Lower lobe of right lung (tissue), 2 donors: ENCODE results near the gene TC2N. TPM values are rescaled to one million over a fixed set of nuclear protein-coding genes. Genes with fewer than 3 reads are reported as not detected.
A peak's percentile ranks its signal among the peaks of the same experiment; 100 is the strongest.

Source experiments
- ATAC-seq, 2 donors: fragments of 200-7000 bp; cut with Tn5 transposase; one replicate each; pipeline ENCODE4 v1.9.1; 2020 to 2022; ENCODE audit warnings: mild to moderate bottlenecking in 2 of 2, moderate library complexity in 2 of 2
- DNase-seq: peaks from one replicate; pipeline ENCODE4 v3.0.0-alpha.2; 2020
- H3K27ac ChIP-seq: fragments of 200-600 bp; one replicate; pipeline ENCODE4 v1.8.0; 2022
- H3K27me3 ChIP-seq: fragments of 200-600 bp; one replicate; pipeline ENCODE4 v1.8.0; 2022; ENCODE audit warnings: low read depth
- H3K36me3 ChIP-seq: fragments of 200-600 bp; one replicate; pipeline ENCODE4 v1.8.0; 2022; ENCODE audit warnings: mild to moderate bottlenecking
- H3K4me1 ChIP-seq: fragments of 200-600 bp; one replicate; pipeline ENCODE4 v1.8.0; 2022
- H3K4me3 ChIP-seq: fragments of 200-600 bp; one replicate; pipeline ENCODE4 v1.8.0; 2022; ENCODE audit warnings: mild to moderate bottlenecking
- H3K9me3 ChIP-seq: fragments of 200-600 bp; one replicate; pipeline ENCODE4 v1.8.0; 2022
- CTCF ChIP-seq: fragments of 200-600 bp; IDR thresholded peaks from one replicate; pipeline ENCODE4 v1.8.0; 2022; ENCODE audit warnings: antibody characterized with exemption, mild to moderate bottlenecking
- intact Hi-C: fragments of 100-400 bp; cut with DNase I; formaldehyde crosslinking; loops from one replicate; pipeline ENCODE4 v1.11.0; 2022
- total RNA-seq: library from RNA; stranded (reverse); fragmentation: NEBNext Ultra II Directional; extraction: Animal tissue kit (Norgen Biotek cat#: 25700); gene quantifications from one replicate; pipeline ENCODE4 v1.2.1, GENCODE V29; 2021
- donor health status: DM: no; HTN: yes; CAD: no; lungs with severe emphysema.

TC2N gene
- total RNA-seq, 1 donor from 2014 or later = 53.1 TPM

GRCh38 chr14:91753501-91754128 lies 113.7 kb downstream of the TC2N start:
- H3K36me3 ChIP-seq = no peaks in the 10 kb centered on the region
- H3K27me3 ChIP-seq = no peaks in the 10 kb centered on the region
- no peak for TF ChIP-seq CTCF
- intact Hi-C loops = no loop called here
- no peaks in the 10 kb centered on the region for H3K9me3 ChIP-seq
- H3K4me1 ChIP-seq = peaks cover 19% of the 10 kb centered on the region
- H3K4me3 ChIP-seq = no peak overlapping the region
- H3K27ac ChIP-seq = no peak overlapping the region
- DNase-seq = no peak
- ATAC-seq = peak in 1 of 2 donors; percentile 35

- ATAC-seq = no peak
- Histone ChIP-seq H3K4me3 (no peak overlapping the region), H3K9me3 (no peaks in the 10 kb centered on the region), H3K27me3 (no peaks in the 10 kb centered on the region), H3K36me3 (no peaks in the 10 kb centered on the region), H3K4me1 (peaks cover 19% of the 10 kb centered on the region), H3K27ac (no peak overlapping the region)
- no peak for DNase-seq
- no peak for TF ChIP-seq CTCF
- intact Hi-C loops = no loop called here
Observed at GRCh38 chr14:91752961-91753360, 114.4 kb downstream of the TC2N start.

- Histone ChIP-seq H3K4me1 (peaks cover 19% of the 10 kb centered on the region), H3K36me3 (no peaks in the 10 kb centered on the region), H3K9me3 (no peaks in the 10 kb centered on the region), H3K27ac (no peak overlapping the region), H3K4me3 (no peak overlapping the region), H3K27me3 (no peaks in the 10 kb centered on the region)
- intact Hi-C loops = no loop called here
- DNase-seq (no peak), ATAC-seq (no peak)
- TF ChIP-seq CTCF = no peak
Observed at GRCh38 chr14:91751719-91752118, 115.6 kb downstream of the TC2N start.

GRCh38 chr14:91750634-91751198 lies 116.6 kb downstream of the TC2N start:
- DNase-seq = no peak
- Histone ChIP-seq H3K9me3 (no peaks in the 10 kb centered on the region), H3K36me3 (no peaks in the 10 kb centered on the region), H3K4me3 (no peak overlapping the region), H3K27me3 (no peaks in the 10 kb centered on the region), H3K27ac (no peak overlapping the region), H3K4me1 (peaks cover 12% of the 10 kb centered on the region)
- intact Hi-C loops = no loop called here
- TF ChIP-seq CTCF = no peak
- ATAC-seq = no peak

- no peak for ATAC-seq
- no peak overlapping the region for H3K4me3 ChIP-seq
Observed at GRCh38 chr14:91749868-91750267, 117.5 kb downstream of the TC2N start.

More at GRCh38 chr14:91749868-91750267, 117.5 kb downstream of the TC2N start:
- no peak for DNase-seq
- Histone ChIP-seq H3K9me3 (no peaks in the 10 kb centered on the region), H3K36me3 (no peaks in the 10 kb centered on the region), H3K27me3 (no peaks in the 10 kb centered on the region), H3K4me1 (peaks cover 7% of the 10 kb centered on the region), H3K27ac (no peak overlapping the region)
- no peak for TF ChIP-seq CTCF
- intact Hi-C loops = no loop called here
